NCI-H1694 (cell line): ENCODE results near the gene MREG.

Experiments
- DNase-seq: peaks from one replicate; lab custom pipeline; 2025; lab: John Stamatoyannopoulos, UW

MREG gene

GRCh38 chr2:216013080-216013909, at the start of gene MREG:
Gene MREG (minus strand): TSS chr2:216013551. CDS start chr2:216013327, 224 bp downstream.
- DNase-seq = peak; percentile 91

- DNase-seq = no peak
Observed at GRCh38 chr2:216059233-216059834, 46.0 kb upstream of the MREG start.

GRCh38 chr2:216057688-216058193, 44.4 kb upstream of the MREG start:
- DNase-seq = no peak

- DNase-seq = no peak
Observed at GRCh38 chr2:216056739-216057138, 43.4 kb upstream of the MREG start.

- no peak for DNase-seq
Observed at GRCh38 chr2:216055680-216056079, 42.3 kb upstream of the MREG start.

- no peak for DNase-seq
Observed at GRCh38 chr2:216052420-216052819, 39.1 kb upstream of the MREG start.

GRCh38 chr2:216051350-216051749, 38.0 kb upstream of the MREG start:
- DNase-seq = no peak

- no peak for DNase-seq
Observed at GRCh38 chr2:216049452-216049851, 36.1 kb upstream of the MREG start.

GRCh38 chr2:216047397-216047796, 34.0 kb upstream of the MREG start:
- no peak for DNase-seq

- no peak for DNase-seq
Observed at GRCh38 chr2:216044883-216045486, 31.6 kb upstream of the MREG start.

- DNase-seq = no peak
Observed at GRCh38 chr2:216043949-216044348, 30.6 kb upstream of the MREG start.

- no peak for DNase-seq
Observed at GRCh38 chr2:216041438-216041837, 28.1 kb upstream of the MREG start.

GRCh38 chr2:216039918-216040317, 26.6 kb upstream of the MREG start:
- no peak for DNase-seq

- peak; percentile 48 for DNase-seq
Observed at GRCh38 chr2:216034065-216034464, 20.7 kb upstream of the MREG start.

- no peak for DNase-seq
Observed at GRCh38 chr2:216033403-216033802, 20.1 kb upstream of the MREG start.

GRCh38 chr2:216031960-216032689, 18.8 kb upstream of the MREG start:
- no peak for DNase-seq

GRCh38 chr2:216030216-216030615, 16.9 kb upstream of the MREG start:
- DNase-seq = no peak

GRCh38 chr2:216029416-216030129, 16.2 kb upstream of the MREG start:
- no peak for DNase-seq

GRCh38 chr2:216024779-216025336, 11.5 kb upstream of the MREG start:
- no peak for DNase-seq

- peak; percentile 61 for DNase-seq
Observed at GRCh38 chr2:216023055-216023648, 9.8 kb upstream of the MREG start.
